ENCODE measurements around the gene PTPRD.

The PTPRD gene

GRCh38 chr9:8622222-8622802 is 1990.5 kb downstream of the PTPRD start:
- DNase-seq (ENCODE audit: low read depth in 4 of 4, low spot score in 1 of 4) = no peak

- no peak for DNase-seq (ENCODE audit: low read depth in 4 of 4, low spot score in 1 of 4)
Measured at GRCh38 chr9:8621416-8621815, 1991.4 kb downstream of the PTPRD start.

- DNase-seq (ENCODE audit: low read depth in 4 of 4, low spot score in 1 of 4) = no peak
Measured at GRCh38 chr9:8616414-8616813, 1996.4 kb downstream of the PTPRD start.

GRCh38 chr9:8614926-8615440 is 1997.8 kb downstream of the PTPRD start:
- no peak for DNase-seq (ENCODE audit: low read depth in 4 of 4, low spot score in 1 of 4)

- no peak for DNase-seq (ENCODE audit: low read depth in 4 of 4, low spot score in 1 of 4)
Measured at GRCh38 chr9:8613346-8613825, 1999.4 kb downstream of the PTPRD start.

- DNase-seq (ENCODE audit: low read depth in 4 of 4, low spot score in 1 of 4) = no peak
Measured at GRCh38 chr9:8611153-8611552, 2001.6 kb downstream of the PTPRD start.

GRCh38 chr9:8610256-8610655 is 2002.5 kb downstream of the PTPRD start:
- no peak for DNase-seq (ENCODE audit: low read depth in 4 of 4, low spot score in 1 of 4)

GRCh38 chr9:8605096-8605495 is 2007.7 kb downstream of the PTPRD start:
- DNase-seq (ENCODE audit: low read depth in 4 of 4, low spot score in 1 of 4) = no peak

- no peak for DNase-seq (ENCODE audit: low read depth in 4 of 4, low spot score in 1 of 4)
Measured at GRCh38 chr9:8604201-8604600, 2008.6 kb downstream of the PTPRD start.

GRCh38 chr9:8600914-8601680 is 2011.7 kb downstream of the PTPRD start:
- DNase-seq (ENCODE audit: low read depth in 4 of 4, low spot score in 1 of 4) = no peak

- DNase-seq (ENCODE audit: low read depth in 4 of 4, low spot score in 1 of 4) = no peak
Measured at GRCh38 chr9:8599937-8600336, 2012.9 kb downstream of the PTPRD start.

- DNase-seq (ENCODE audit: low read depth in 4 of 4, low spot score in 1 of 4) = no peak
Measured at GRCh38 chr9:8589476-8589875, 2023.3 kb downstream of the PTPRD start.

- no peak for DNase-seq (ENCODE audit: low read depth in 4 of 4, low spot score in 1 of 4)
Measured at GRCh38 chr9:8585036-8585435, 2027.8 kb downstream of the PTPRD start.

GRCh38 chr9:8579661-8580060 is 2033.1 kb downstream of the PTPRD start:
- DNase-seq (ENCODE audit: low read depth in 4 of 4, low spot score in 1 of 4) = no peak

GRCh38 chr9:8576741-8577140 is 2036.1 kb downstream of the PTPRD start:
- no peak for DNase-seq (ENCODE audit: low read depth in 4 of 4, low spot score in 1 of 4)

- DNase-seq (ENCODE audit: low read depth in 4 of 4, low spot score in 1 of 4) = no peak
Measured at GRCh38 chr9:8574846-8575245, 2038.0 kb downstream of the PTPRD start.

- DNase-seq (ENCODE audit: low read depth in 4 of 4, low spot score in 1 of 4) = no peak
Measured at GRCh38 chr9:8572209-8572608, 2040.6 kb downstream of the PTPRD start.

- DNase-seq (ENCODE audit: low read depth in 4 of 4, low spot score in 1 of 4) = no peak
Measured at GRCh38 chr9:8571643-8572042, 2041.2 kb downstream of the PTPRD start.

GRCh38 chr9:8570776-8571175 is 2042.0 kb downstream of the PTPRD start:
- no peak for DNase-seq (ENCODE audit: low read depth in 4 of 4, low spot score in 1 of 4)

- no peak for DNase-seq (ENCODE audit: low read depth in 4 of 4, low spot score in 1 of 4)
Measured at GRCh38 chr9:8569823-8570222, 2043.0 kb downstream of the PTPRD start.

- no peak for DNase-seq (ENCODE audit: low read depth in 4 of 4, low spot score in 1 of 4)
Measured at GRCh38 chr9:8567963-8568579, 2044.7 kb downstream of the PTPRD start.

- DNase-seq (ENCODE audit: low read depth in 4 of 4, low spot score in 1 of 4) = no peak
Measured at GRCh38 chr9:8564960-8565359, 2047.8 kb downstream of the PTPRD start.

Data from stimulated activated CD4-positive, alpha-beta T cell treated with anti-CD3 and anti-CD28 coated beads, Interleukin-1b, Interleukin-23, amount 100 ng/mL, for 24 hours (primary cell).